GM06990 (cell line): ENCODE results near the gene DOCK1.

ENCODE experiments used
- DNase-seq: peaks from one replicate; pipeline ENCODE4 v3.0.0-alpha.2; 2011; ENCODE audit not compliant: insufficient read length; ENCODE audit errors: extremely low read depth
- H3K27me3 ChIP-seq: replicated peaks from 2 replicates; pipeline ENCODE4 v1.6.0; 2011; ENCODE audit warnings: low read length; ENCODE audit not compliant: control insufficient read depth, insufficient read depth
- H3K36me3 ChIP-seq: 2 replicates; pipeline ENCODE4 v1.5.1; 2011; ENCODE audit warnings: low read length; ENCODE audit not compliant: control insufficient read depth, insufficient read depth
- H3K4me3 ChIP-seq: replicated peaks from 2 replicates; pipeline ENCODE4 v1.5.1; 2011; ENCODE audit warnings: low read depth, mild to moderate bottlenecking, control low read depth, low read length
- TF ChIP-seq, protein P1 (sequence below): IDR thresholded peaks from 2 replicates; pipeline ENCODE4 v1.5.1; 2011; ENCODE audit warnings: low read length, control low read depth, mild to moderate bottlenecking, inconsistent platforms; ENCODE audit not compliant: insufficient read depth, poor library complexity, severe bottlenecking

Gene DOCK1

DNA sequence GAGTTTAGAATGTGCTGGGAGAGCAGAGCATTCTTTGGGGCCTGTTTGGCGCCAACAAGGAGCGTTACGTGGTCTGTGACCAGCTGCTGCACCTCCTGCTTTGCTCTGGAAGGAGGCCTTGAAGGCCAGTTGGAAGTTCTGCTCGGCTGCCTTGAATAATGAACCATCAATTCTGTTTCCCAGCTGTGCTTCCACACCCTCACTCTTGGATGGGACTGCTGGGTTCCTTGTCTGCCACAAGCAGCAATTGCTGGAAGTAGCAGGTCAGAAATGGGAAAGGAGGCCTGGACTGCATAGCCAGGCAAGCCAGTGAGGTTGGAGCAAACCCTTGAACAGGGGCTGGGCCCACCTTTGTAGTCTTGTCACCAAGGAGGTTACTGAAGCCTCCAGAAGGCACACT, 377.8 kb downstream of the DOCK1 start:
- TF ChIP-seq, protein P1, sequence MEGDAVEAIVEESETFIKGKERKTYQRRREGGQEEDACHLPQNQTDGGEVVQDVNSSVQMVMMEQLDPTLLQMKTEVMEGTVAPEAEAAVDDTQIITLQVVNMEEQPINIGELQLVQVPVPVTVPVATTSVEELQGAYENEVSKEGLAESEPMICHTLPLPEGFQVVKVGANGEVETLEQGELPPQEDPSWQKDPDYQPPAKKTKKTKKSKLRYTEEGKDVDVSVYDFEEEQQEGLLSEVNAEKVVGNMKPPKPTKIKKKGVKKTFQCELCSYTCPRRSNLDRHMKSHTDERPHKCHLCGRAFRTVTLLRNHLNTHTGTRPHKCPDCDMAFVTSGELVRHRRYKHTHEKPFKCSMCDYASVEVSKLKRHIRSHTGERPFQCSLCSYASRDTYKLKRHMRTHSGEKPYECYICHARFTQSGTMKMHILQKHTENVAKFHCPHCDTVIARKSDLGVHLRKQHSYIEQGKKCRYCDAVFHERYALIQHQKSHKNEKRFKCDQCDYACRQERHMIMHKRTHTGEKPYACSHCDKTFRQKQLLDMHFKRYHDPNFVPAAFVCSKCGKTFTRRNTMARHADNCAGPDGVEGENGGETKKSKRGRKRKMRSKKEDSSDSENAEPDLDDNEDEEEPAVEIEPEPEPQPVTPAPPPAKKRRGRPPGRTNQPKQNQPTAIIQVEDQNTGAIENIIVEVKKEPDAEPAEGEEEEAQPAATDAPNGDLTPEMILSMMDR: no peak
- H3K27me3 ChIP-seq: no peaks in the 10 kb centered on the region
- no peak overlapping the region for H3K4me3 ChIP-seq
- H3K36me3 ChIP-seq: no peaks in the 10 kb centered on the region
- no peak for DNase-seq

- Histone ChIP-seq H3K4me3 (no peak overlapping the region), H3K27me3 (no peaks in the 10 kb centered on the region), H3K36me3 (no peaks in the 10 kb centered on the region)
- no peak for DNase-seq
- TF ChIP-seq, protein P1: no peak
Measured at GRCh38 chr10:127283576-127283975, 378.3 kb downstream of the DOCK1 start.

- no peaks in the 10 kb centered on the region for H3K36me3 ChIP-seq
- DNase-seq: no peak
- H3K4me3 ChIP-seq: no peak overlapping the region
- TF ChIP-seq, protein P1: no peak
- H3K27me3 ChIP-seq: no peaks in the 10 kb centered on the region
Measured at GRCh38 chr10:127290850-127291249, 385.6 kb downstream of the DOCK1 start.

- DNase-seq: no peak
- TF ChIP-seq, protein P1: no peak
- no peak overlapping the region for H3K4me3 ChIP-seq
- H3K36me3 ChIP-seq: no peaks in the 10 kb centered on the region
- no peaks in the 10 kb centered on the region for H3K27me3 ChIP-seq
Measured at GRCh38 chr10:127291329-127291728, 386.1 kb downstream of the DOCK1 start.

- H3K36me3 ChIP-seq: no peaks in the 10 kb centered on the region
- no peak for DNase-seq
- H3K27me3 ChIP-seq: no peaks in the 10 kb centered on the region
- TF ChIP-seq, protein P1: no peak
- no peak overlapping the region for H3K4me3 ChIP-seq
Measured at GRCh38 chr10:127292888-127293287, 387.7 kb downstream of the DOCK1 start.

DNA sequence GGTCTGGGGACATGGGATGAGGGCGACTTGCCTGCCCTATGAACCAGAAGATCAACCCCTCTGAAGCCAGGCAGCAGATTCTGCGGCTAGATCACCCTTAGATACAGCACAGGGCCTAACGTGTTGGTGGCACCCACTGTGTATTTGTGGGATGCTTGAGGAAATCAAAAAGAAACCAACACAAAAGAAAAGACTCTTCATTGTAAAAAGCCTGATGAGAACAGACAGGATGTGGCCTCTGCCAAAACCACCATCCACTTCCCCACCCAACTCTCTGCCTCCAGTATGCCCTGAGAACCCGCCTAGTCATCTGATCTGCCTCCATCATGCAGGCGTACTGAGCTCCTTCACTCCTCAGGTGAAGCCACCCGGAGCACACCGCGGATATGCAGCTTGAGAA, 388.4 kb downstream of the DOCK1 start:
- H3K4me3 ChIP-seq: no peak overlapping the region
- H3K27me3 ChIP-seq: no peaks in the 10 kb centered on the region
- no peak for DNase-seq
- TF ChIP-seq, protein P1: no peak
- H3K36me3 ChIP-seq: no peaks in the 10 kb centered on the region
